Heart left ventricle (tissue), 13 donors: ENCODE data around the gene C22orf15.

Experiments used
- POLR2A ChIP-seq, 2 donors: fragments of 450-650 bp; IDR thresholded peaks; one replicate each; pipeline ENCODE4 v1.6.1; 2017; ENCODE audit warnings: antibody characterized with exemption in 2 of 2, mild to moderate bottlenecking in 2 of 2, moderate library complexity in 2 of 2
- TF ChIP-seq, protein P1 (sequence below), 12 donors: fragments of 200-600 bp; sonication (generic) in 4 of 12; IDR thresholded peaks; one replicate each; pipeline versions ENCODE4 v1.5.0 to v1.8.0; 2018 to 2022; ENCODE audit warnings: antibody characterized with exemption in 12 of 12, mild to moderate bottlenecking in 5 of 12
- donor health status: ischemic (EF 13 %, LVEDD 7.1; RV severe dilation, severe dysfunction).
- donor health status: DM: no; HTN: yes; CAD: no.
- donor health status: DM: no; HTN: no; CAD: no.
- donor health status: ischemic (EF 25% LVEDD 6.9; RV normal size, moderate dysfunction).
- donor health status: ischemic (EF 25% LVEDD 5.7; RV mildly dilated, moderate dysfunction).
- donor health status: ischemic (EF 35%, LVEDD 5.7; RV mildly dilated, moderate dysfunction).
- donor health status: nonischemic (EF 11% LVEDD 7.7; RV severe dilation, severe dysfunction).
- donor health status: DM: yes; HTN: yes; CAD: no.
- donor health status: PGD.
- donor health status: ischemic (EF 29% LVEDD 5.4; RV normal size, mild dysfunction).
- donor health status: nonischemic (EF 23%, LVEDD 6.1; RV moderate dilation, normal function).

GRCh38 chr22:23801886-23802377 lies 39.1 kb downstream of the C22orf15 start:
- no peak for TF ChIP-seq POLR2A (IDR thresholded peaks at IDR 0.05)
- TF ChIP-seq, protein P1, sequence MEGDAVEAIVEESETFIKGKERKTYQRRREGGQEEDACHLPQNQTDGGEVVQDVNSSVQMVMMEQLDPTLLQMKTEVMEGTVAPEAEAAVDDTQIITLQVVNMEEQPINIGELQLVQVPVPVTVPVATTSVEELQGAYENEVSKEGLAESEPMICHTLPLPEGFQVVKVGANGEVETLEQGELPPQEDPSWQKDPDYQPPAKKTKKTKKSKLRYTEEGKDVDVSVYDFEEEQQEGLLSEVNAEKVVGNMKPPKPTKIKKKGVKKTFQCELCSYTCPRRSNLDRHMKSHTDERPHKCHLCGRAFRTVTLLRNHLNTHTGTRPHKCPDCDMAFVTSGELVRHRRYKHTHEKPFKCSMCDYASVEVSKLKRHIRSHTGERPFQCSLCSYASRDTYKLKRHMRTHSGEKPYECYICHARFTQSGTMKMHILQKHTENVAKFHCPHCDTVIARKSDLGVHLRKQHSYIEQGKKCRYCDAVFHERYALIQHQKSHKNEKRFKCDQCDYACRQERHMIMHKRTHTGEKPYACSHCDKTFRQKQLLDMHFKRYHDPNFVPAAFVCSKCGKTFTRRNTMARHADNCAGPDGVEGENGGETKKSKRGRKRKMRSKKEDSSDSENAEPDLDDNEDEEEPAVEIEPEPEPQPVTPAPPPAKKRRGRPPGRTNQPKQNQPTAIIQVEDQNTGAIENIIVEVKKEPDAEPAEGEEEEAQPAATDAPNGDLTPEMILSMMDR (IDR thresholded peaks at IDR 0.05) = no peak
